Tibial nerve (tissue), 4 donors: ENCODE measurements around the gene ZNF227. TPM values are rescaled to one million over a fixed set of nuclear protein-coding genes. Genes with fewer than 3 reads are reported as not detected.

Source experiments
- DNase-seq, 2 donors: peaks; one replicate each; pipeline ENCODE4 v3.0.0-alpha.2; 2019; ENCODE audit warnings: low spot score in 2 of 2
- H3K27ac ChIP-seq, 4 donors: fragments of 200-600 bp; sonication (generic) in 3 of 4; one replicate each; pipeline ENCODE4 v1.5.1; 2017 to 2019; ENCODE audit warnings: mild to moderate bottlenecking in 1 of 4
- H3K27me3 ChIP-seq, 2 donors: fragments of 200-600 bp; sonication (generic) in 1 of 2; one replicate each; pipeline versions ENCODE4 v1.5.1 to v1.6.0; 2017 to 2019
- H3K36me3 ChIP-seq, 3 donors: fragments of 200-600 bp; sonication (generic); one replicate each; pipeline ENCODE4 v1.5.1; 2018 to 2019
- H3K4me1 ChIP-seq, 4 donors: fragments of 200-600 bp; sonication (generic) in 3 of 4; one replicate each; pipeline ENCODE4 v1.5.1; 2017 to 2019
- H3K4me3 ChIP-seq, 4 donors: fragments of 200-600 bp; sonication (generic) in 3 of 4; one replicate each; pipeline ENCODE4 v1.5.1; 2017 to 2019; ENCODE audit warnings: mild to moderate bottlenecking in 1 of 4, moderate library complexity in 1 of 4
- H3K9me3 ChIP-seq, 4 donors: fragments of 200-600 bp; sonication (generic) in 3 of 4; one replicate each; pipeline ENCODE4 v1.5.1; 2017 to 2019
- CTCF ChIP-seq, 5 experiments: fragments of 200-600 bp in 3 of 5; fragments of 450-650 bp in 2 of 5; sonication (generic) in 3 of 5; IDR thresholded peaks; one replicate each; pipeline ENCODE4 v1.5.1; 2016 to 2019; ENCODE audit warnings: antibody characterized with exemption in 5 of 5, mild to moderate bottlenecking in 3 of 5, moderate library complexity in 2 of 5
- EP300 ChIP-seq, 2 donors: sonication (generic); formaldehyde crosslinking; IDR thresholded peaks; one replicate each; pipeline ENCODE4 v1.6.1; 2017; ENCODE audit warnings: antibody characterized with exemption in 2 of 2, mild to moderate bottlenecking in 1 of 2
- POLR2A ChIP-seq, 2 donors: fragments of 450-650 bp; IDR thresholded peaks; one replicate each; pipeline ENCODE4 v1.6.1; 2017; ENCODE audit warnings: antibody characterized with exemption in 2 of 2, mild to moderate bottlenecking in 2 of 2, moderate library complexity in 2 of 2
- WGBS, 2 donors: methylation state at CpG; one replicate each; pipeline ENCODE4 v1.1.5; 2018; 5-methylcytosine and 5-hydroxymethylcytosine counted together
- total RNA-seq, 4 donors: library from RNA; depleted of rRNA; stranded (reverse); fragments of >200 nt; gene quantifications; one replicate each; pipeline ENCODE4 v1.1.0, GENCODE V29; 2016

The ZNF227 gene
- total RNA-seq, 4 donors from 2014 or later, result 8.1 to 22.0 (median 14.3) TPM

DNA sequence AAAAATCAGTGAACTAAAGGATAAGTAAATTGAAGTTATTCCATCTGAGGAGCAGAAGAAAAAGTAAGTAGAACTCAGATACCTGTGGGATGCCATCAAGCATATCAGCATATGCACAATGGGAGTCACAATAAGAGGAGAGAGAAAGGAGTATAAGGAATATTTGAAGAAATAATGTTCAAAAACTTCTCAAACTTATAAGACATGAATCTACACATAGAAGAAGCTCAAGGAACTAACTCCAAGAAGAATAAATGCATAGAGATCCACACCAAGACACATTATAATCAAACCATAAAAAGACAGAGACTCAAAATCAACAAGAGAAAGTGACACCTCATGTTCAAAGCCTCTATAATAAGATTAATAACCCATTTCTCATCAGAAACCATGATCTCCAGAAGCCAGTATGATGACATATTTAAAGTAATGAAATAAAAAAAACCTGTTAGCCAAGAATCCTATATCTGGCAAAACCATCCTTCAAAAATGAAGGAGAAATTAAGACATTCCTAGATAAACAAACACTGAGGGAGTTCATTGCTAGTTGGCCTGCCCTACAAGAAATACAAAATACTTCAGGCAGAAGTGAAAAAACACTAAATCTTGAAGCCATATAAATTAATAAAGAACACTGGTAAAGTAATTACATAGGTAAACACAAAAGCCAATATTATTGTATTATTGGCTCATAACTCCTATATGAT is 43.5 kb downstream of the ZNF227 start:
- no peak for TF ChIP-seq POLR2A (IDR thresholded peaks at IDR 0.05)
- TF ChIP-seq CTCF (IDR thresholded peaks at IDR 0.05), result no peak
- TF ChIP-seq EP300 (IDR thresholded peaks at IDR 0.05), result no peak
- Histone ChIP-seq H3K4me1 (no peaks in the 10 kb centered on the region), H3K27ac (no peak overlapping the region), H3K36me3 (peaks cover 0 to 37% (median 0%) of the 10 kb centered on the region in 3 donors), H3K4me3 (no peak overlapping the region), H3K9me3 (peaks cover 6 to 99% (median 48%) of the 10 kb centered on the region in 4 donors), H3K27me3 (no peaks in the 10 kb centered on the region)
- DNase-seq, result no peak

GRCh38 chr19:44258136-44258535 is 45.8 kb downstream of the ZNF227 start:
- TF ChIP-seq POLR2A (IDR thresholded peaks at IDR 0.05) (no peak), CTCF (IDR thresholded peaks at IDR 0.05) (no peak), EP300 (IDR thresholded peaks at IDR 0.05) (no peak)
- Histone ChIP-seq H3K27ac (no peak overlapping the region), H3K4me1 (no peaks in the 10 kb centered on the region), H3K9me3 (peaks cover 6 to 99% (median 47%) of the 10 kb centered on the region in 4 donors), H3K36me3 (peaks cover 0 to 55% (median 0%) of the 10 kb centered on the region in 3 donors), H3K4me3 (no peak overlapping the region), H3K27me3 (no peaks in the 10 kb centered on the region)
- DNase-seq, result no peak
- WGBS, 2 donors, result 92 to 94% methylated on average over 1 of the region's 1 CpG

DNA sequence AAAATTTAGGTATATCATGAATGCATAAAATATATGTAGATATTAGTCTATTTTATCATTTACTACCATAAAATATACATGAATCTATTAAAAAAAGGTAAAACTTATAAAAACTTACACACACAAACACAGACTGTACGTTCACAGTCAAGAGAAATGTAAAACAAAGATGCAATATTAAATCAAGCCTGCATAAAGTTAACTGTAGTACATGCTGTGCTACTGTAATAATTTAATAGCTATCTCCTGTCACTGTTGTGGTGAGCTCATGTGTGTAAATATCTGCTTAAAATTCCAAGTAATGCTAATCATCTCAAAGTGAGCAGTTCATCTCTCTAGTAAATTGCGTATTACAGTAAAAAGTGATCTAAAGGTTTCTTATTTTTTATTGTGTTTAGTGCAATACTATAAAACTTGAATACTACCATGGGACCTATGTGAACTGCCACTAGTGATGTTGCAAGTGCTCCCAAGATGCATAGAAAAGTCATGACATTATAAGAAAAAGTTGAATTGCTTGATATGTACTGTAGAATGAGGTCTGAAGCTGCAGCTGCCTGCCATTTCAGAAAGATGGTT is 46.6 kb downstream of the ZNF227 start:
- Histone ChIP-seq H3K9me3 (peaks cover 6 to 99% (median 46%) of the 10 kb centered on the region in 4 donors), H3K36me3 (peaks cover 0 to 54% (median 0%) of the 10 kb centered on the region in 3 donors), H3K27me3 (no peaks in the 10 kb centered on the region), H3K4me1 (no peaks in the 10 kb centered on the region), H3K27ac (no peak overlapping the region), H3K4me3 (no peak overlapping the region)
- WGBS, 2 donors, result 90 to 92% methylated on average over 2 of the region's 2 CpGs
- no peak for TF ChIP-seq EP300 (IDR thresholded peaks at IDR 0.05)
- no peak for TF ChIP-seq POLR2A (IDR thresholded peaks at IDR 0.05)
- DNase-seq, result no peak

DNA sequence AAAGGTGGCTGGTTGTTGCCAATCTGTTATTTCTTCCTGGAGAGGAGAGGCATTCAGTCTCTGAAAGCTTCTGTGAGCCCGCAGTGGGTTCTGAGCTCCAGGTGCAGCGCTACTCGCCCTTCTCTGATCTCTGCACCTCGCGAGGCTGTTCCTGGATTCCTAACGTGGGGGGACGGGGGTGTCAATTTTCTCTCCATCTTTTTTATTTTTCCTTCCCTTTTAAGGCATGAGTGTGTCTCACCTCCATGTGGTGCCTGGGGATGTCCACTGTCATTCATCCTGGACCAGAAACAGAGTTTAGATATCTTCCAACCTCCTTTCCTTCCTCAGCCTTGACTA is 48.0 kb downstream of the ZNF227 start:
- peaks cover 0 to 97% (median 44%) of the 10 kb centered on the region in 4 donors for H3K9me3 ChIP-seq
- no peaks in the 10 kb centered on the region for H3K4me1 ChIP-seq
- no peaks in the 10 kb centered on the region for H3K27me3 ChIP-seq
- H3K36me3 ChIP-seq, result peaks cover 0 to 44% (median 0%) of the 10 kb centered on the region in 3 donors
- H3K4me3 ChIP-seq, result peak overlapping the region in 1 of 4 donors; percentile 26
- peak overlapping the region in 1 of 4 donors; percentile 34 for H3K27ac ChIP-seq
- no peak for DNase-seq
- 11 to 13% methylated on average over 7 of the region's 7 CpGs for WGBS, 2 donors
- TF ChIP-seq EP300 (IDR thresholded peaks at IDR 0.05) (no peak), POLR2A (IDR thresholded peaks at IDR 0.05) (no peak), CTCF (IDR thresholded peaks at IDR 0.05) (no peak)

DNA sequence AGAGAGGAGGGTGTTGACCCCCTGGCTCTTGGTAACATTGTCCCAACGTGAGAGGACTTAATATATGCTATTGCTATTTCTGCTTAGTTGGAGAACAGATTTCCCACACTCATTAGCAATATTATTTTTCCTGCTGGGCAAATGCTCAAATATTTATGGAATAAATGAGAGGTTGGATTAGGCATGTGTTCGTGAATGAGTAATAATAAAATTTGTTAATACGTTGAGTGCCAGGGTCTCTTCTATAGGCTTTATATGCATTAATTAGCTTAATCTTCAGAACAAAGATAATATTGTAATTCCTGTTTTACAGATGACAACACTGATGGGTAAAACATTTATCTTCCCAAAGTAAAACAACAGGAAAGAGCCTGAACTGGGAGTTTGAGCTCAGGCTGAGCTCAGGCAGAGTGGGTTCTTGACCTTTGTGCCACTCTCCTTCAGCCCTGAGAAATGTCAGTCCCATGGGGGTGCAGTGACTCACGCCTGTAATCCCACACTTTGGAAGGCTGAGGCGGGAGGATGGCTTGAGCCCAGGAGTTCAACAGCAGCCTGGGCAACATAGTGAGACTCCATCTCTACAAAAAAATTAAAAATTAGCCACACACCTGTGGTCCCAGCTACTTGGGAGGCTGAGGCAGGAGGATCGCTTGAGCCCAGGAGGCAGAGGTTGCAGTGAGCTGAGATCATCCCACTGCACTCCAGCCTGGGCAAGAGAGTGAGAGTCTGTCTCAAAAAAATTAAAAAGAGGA is 48.5 kb downstream of the ZNF227 start:
- no peaks in the 10 kb centered on the region for H3K4me1 ChIP-seq
- no peaks in the 10 kb centered on the region for H3K27me3 ChIP-seq
- peaks cover 0 to 46% (median 0%) of the 10 kb centered on the region in 3 donors for H3K36me3 ChIP-seq
- DNase-seq, result no peak
- H3K9me3 ChIP-seq, result peaks cover 0 to 97% (median 43%) of the 10 kb centered on the region in 4 donors
- no peak overlapping the region for H3K4me3 ChIP-seq
- no peak for TF ChIP-seq CTCF (IDR thresholded peaks at IDR 0.05)
- 55 to 58% methylated on average over 6 of the region's 6 CpGs for WGBS, 2 donors
- no peak overlapping the region for H3K27ac ChIP-seq
